Spinal cord (tissue), 10 donors: ENCODE results near the gene MRC2. TPM values are rescaled to one million over a fixed set of nuclear protein-coding genes. Genes with fewer than 3 reads are reported as not detected.

Source experiments
- DNase-seq, 6 donors: peaks; one replicate each; pipeline versions ENCODE4 v3.0.0 to v3.0.0-alpha.2; 2013 to 2015; ENCODE audit warnings: low spot score in 6 of 6, low read depth in 4 of 6
- H3K27ac ChIP-seq: one replicate; pipeline ENCODE4 v1.5.1; 2013; ENCODE audit warnings: low read depth, low read length, control low read depth
- H3K27me3 ChIP-seq: one replicate; pipeline ENCODE4 v1.6.1; 2013; ENCODE audit warnings: low read length; ENCODE audit not compliant: control insufficient read depth, insufficient read depth
- H3K36me3 ChIP-seq: one replicate; pipeline ENCODE4 v1.6.1; 2013; ENCODE audit warnings: low read length; ENCODE audit not compliant: control insufficient read depth, insufficient read depth
- H3K4me1 ChIP-seq: one replicate; pipeline ENCODE4 v1.6.1; 2013; ENCODE audit warnings: low read length; ENCODE audit not compliant: control insufficient read depth, insufficient read depth
- H3K4me3 ChIP-seq: one replicate; pipeline ENCODE4 v1.5.1; 2013; ENCODE audit warnings: low read depth, low read length, control low read depth
- H3K9me3 ChIP-seq: one replicate; pipeline ENCODE4 v1.6.1; 2013; ENCODE audit warnings: low read length; ENCODE audit not compliant: control insufficient read depth, insufficient read depth
- WGBS: methylation state at CpG from one replicate; pipeline ENCODE4 v1.1.5; 2013; ENCODE audit warnings: missing lambda C conversion rate; ENCODE audit not compliant: insufficient coverage; 5-methylcytosine and 5-hydroxymethylcytosine counted together
- polyA plus RNA-seq, 2 donors: library from polyadenylated mRNA; unstranded; fragments of 120-200 nt; gene quantifications; one replicate each; pipeline ENCODE4 v1.2.1, GENCODE V29; 2013; ENCODE audit not compliant: insufficient read length in 2 of 2
- total RNA-seq, 2 donors: library from RNA; depleted of rRNA in 1 of 2; stranded (reverse); fragments of 120-200 nt in 1 of 2; fragments of >200 nt in 1 of 2; gene quantifications; one replicate each; pipeline versions ENCODE4 v1.2.3 to v1.2.4, GENCODE V29; 2013 to 2014
- donor health status: healthy.

The MRC2 gene
- total and polyA plus RNA-seq, 4 donors: 64.4 to 160 (median 79.7) TPM

DNA sequence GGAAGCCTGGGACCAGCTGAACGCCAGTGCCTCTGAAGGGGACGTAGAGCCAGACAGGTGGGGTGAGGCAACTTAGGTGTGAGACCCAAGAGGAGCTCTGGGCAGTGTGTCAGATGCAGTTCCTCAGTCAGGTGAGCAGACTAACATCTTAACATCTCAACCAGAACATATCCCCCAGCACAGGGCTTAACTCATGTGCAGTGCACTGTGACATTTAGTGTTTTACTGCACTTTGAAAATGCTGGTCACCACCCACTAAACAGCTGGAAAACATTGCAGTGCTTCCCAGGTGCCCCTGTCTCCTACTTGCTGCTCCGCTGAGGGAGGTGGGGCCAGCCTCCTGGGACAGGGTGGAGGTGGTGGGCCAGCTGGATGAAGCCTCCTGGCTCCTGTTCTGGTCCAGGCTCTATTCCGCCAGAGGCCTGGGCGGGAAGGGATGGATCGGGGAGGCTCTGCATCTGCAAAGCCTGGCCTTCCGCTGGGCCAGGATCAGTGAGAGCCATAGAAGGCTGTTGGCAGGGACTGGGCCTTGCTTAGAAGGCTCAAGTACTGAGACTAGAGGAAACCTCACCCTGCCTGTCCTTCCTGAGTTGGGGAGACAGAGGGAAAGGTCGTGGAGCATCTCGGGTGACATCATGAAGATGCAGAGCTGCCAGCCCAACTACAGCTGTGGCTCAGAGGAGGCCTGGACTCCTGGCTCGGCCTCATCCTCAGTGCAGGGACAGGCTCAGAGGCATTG is 7.9 kb upstream of the MRC2 start:
- Histone ChIP-seq H3K27me3 (no peaks in the 10 kb centered on the region), H3K36me3 (peaks cover 27% of the 10 kb centered on the region), H3K9me3 (no peaks in the 10 kb centered on the region), H3K4me1 (peaks cover 17% of the 10 kb centered on the region), H3K4me3 (no peak overlapping the region), H3K27ac (peak overlapping the region; percentile 16)
- no peak for DNase-seq
- 82% methylated on average over 10 of the region's 10 CpGs for WGBS

DNA sequence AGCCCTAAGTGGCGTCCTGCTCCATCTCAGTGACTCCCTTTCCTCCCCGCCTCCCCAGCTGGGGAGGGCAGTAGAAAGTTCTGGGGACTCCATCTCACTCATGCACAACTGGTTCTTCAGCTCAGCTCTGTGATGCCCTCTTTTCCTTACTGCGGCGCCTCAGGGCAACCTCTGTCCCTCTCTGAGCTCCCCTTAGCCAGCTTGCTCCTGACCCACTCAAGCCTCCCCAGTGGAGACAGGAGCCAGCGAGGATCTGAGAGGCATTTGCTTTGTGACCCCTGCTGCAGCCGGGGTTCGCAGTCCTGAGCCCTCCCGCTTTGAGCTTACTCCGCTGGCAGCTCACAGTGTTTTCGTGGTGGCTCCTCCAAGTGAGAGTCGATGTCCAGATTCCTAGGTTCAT is 6.2 kb upstream of the MRC2 start:
- H3K27me3 ChIP-seq: no peaks in the 10 kb centered on the region
- H3K9me3 ChIP-seq: no peaks in the 10 kb centered on the region
- WGBS: 94% methylated on average over 10 of the region's 11 CpGs
- no peak overlapping the region for H3K4me3 ChIP-seq
- H3K36me3 ChIP-seq: peaks cover 25% of the 10 kb centered on the region
- no peak overlapping the region for H3K27ac ChIP-seq
- no peak for DNase-seq
- H3K4me1 ChIP-seq: peaks cover 20% of the 10 kb centered on the region

DNA sequence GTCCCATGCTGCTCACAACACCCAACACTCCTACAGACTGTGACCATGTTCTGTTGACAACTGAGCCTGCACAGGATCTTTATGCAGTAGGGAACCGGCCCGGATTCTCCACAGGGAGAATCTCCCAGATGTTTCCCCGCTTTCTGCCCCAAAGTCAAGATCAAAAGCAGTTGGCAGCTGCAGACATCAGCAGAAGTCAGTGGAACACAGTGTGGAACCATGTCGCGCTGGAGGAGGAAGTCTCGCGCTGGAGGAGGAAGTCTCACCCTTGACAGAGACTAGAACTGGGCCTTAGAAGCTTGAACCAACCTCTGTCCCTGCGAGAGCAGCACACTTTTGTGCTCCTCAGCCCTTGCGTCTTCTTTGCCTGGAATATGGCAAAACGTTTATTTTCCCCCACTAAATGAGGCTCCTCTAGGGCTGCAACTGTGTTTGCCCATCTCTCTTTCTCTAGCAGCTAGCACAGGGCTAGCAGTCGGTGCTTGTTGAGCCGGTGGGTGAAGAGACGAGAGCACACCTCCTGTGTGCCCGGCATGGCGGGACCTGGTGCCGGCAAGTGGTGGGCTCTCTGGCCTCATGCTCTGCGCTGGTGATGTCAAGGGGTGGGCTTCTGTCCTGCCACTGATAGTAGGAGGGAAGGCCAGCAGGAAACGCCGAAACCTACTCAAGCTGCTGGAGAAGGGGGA is 2.1 kb upstream of the MRC2 start:
- H3K27me3 ChIP-seq: peaks cover 10% of the 10 kb centered on the region
- no peak for DNase-seq
- peaks cover 5% of the 10 kb centered on the region for H3K36me3 ChIP-seq
- H3K27ac ChIP-seq: no peak overlapping the region
- H3K9me3 ChIP-seq: no peaks in the 10 kb centered on the region
- peaks cover 36% of the 10 kb centered on the region for H3K4me1 ChIP-seq
- WGBS: 90% methylated on average over 19 of the region's 19 CpGs
- no peak overlapping the region for H3K4me3 ChIP-seq

- H3K36me3 ChIP-seq: peaks cover 7% of the 10 kb centered on the region
- no peak for DNase-seq
Observed at GRCh38 chr17:62625870-62626200, 1.6 kb upstream of the MRC2 start.

GRCh38 chr17:62626719-62627218 is 701 bp upstream of the MRC2 start:
- peaks cover 7% of the 10 kb centered on the region for H3K36me3 ChIP-seq
- peaks cover 43% of the 10 kb centered on the region for H3K4me1 ChIP-seq
- WGBS: 6% methylated on average over 14 of the region's 21 CpGs
- peak in 3 of 6 donors; percentile 22 to 74 (median 58) for DNase-seq
- H3K9me3 ChIP-seq: no peaks in the 10 kb centered on the region
- H3K27ac ChIP-seq: peak overlapping the region; percentile 86
- peaks cover 10% of the 10 kb centered on the region for H3K27me3 ChIP-seq
- H3K4me3 ChIP-seq: peak overlapping the region; percentile 61

More at GRCh38 chr17:62625870-62626200, 1.6 kb upstream of the MRC2 start:
- 63% methylated on average over 4 of the region's 4 CpGs for WGBS
- H3K4me1 ChIP-seq: peaks cover 41% of the 10 kb centered on the region
- H3K27me3 ChIP-seq: peaks cover 10% of the 10 kb centered on the region
- no peak overlapping the region for H3K27ac ChIP-seq
- H3K9me3 ChIP-seq: no peaks in the 10 kb centered on the region
- no peak overlapping the region for H3K4me3 ChIP-seq

GRCh38 chr17:62627904-62628633 is 599 bp downstream of the MRC2 start:
- H3K4me1 ChIP-seq: peaks cover 52% of the 10 kb centered on the region
- H3K27me3 ChIP-seq: peaks cover 10% of the 10 kb centered on the region
- H3K9me3 ChIP-seq: no peaks in the 10 kb centered on the region
- H3K4me3 ChIP-seq: peak overlapping the region; percentile 61
- peak overlapping the region; percentile 86 for H3K27ac ChIP-seq
- H3K36me3 ChIP-seq: peaks cover 13% of the 10 kb centered on the region
- peak in 3 of 6 donors; percentile 45 to 83 (median 75) for DNase-seq
- WGBS: under 1% methylated on average over 48 of the region's 61 CpGs

DNA sequence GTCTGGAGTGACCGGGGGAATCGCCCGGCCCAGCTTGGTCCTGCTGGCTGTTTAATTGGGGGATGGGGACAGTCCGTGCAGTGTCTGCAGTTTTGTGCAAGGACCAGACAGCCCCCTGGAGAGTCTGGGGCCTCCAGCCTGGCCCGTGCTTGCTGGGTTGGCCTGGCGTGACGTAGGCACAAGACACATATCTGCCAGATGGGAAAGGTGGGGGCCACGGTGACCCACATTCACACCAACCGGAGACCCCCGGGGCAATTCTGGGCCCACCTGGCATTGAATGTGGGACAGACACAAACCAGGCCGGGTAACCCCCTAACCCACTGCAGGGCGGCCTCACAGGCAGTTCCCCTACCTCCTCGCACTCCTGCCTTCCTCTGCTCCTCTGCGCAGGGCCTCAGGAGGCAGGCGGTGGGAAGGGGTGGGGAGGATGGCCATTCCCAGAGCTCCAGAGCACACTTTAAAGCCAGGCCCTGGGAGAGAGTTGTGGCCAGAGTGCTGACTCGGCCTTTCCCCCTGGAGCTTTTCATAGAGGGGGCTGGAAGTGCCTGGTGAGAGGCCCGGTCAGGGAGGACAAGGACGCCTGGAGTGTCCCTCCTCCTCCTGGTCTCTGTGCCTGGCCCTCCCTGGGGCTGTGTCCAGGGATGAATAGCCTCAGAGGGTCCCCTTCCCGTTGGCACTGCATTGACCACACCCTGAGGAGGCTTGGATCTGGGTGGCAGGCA is 1.5 kb downstream of the MRC2 start:
- no peaks in the 10 kb centered on the region for H3K9me3 ChIP-seq
- H3K4me1 ChIP-seq: peaks cover 52% of the 10 kb centered on the region
- H3K36me3 ChIP-seq: peaks cover 12% of the 10 kb centered on the region
- DNase-seq: peak in 2 of 6 donors; percentile 29 to 60
- peak overlapping the region; percentile 86 for H3K27ac ChIP-seq
- H3K27me3 ChIP-seq: peaks cover 10% of the 10 kb centered on the region
- 17% methylated on average over 15 of the region's 19 CpGs for WGBS
- H3K4me3 ChIP-seq: peak overlapping the region; percentile 61

DNA sequence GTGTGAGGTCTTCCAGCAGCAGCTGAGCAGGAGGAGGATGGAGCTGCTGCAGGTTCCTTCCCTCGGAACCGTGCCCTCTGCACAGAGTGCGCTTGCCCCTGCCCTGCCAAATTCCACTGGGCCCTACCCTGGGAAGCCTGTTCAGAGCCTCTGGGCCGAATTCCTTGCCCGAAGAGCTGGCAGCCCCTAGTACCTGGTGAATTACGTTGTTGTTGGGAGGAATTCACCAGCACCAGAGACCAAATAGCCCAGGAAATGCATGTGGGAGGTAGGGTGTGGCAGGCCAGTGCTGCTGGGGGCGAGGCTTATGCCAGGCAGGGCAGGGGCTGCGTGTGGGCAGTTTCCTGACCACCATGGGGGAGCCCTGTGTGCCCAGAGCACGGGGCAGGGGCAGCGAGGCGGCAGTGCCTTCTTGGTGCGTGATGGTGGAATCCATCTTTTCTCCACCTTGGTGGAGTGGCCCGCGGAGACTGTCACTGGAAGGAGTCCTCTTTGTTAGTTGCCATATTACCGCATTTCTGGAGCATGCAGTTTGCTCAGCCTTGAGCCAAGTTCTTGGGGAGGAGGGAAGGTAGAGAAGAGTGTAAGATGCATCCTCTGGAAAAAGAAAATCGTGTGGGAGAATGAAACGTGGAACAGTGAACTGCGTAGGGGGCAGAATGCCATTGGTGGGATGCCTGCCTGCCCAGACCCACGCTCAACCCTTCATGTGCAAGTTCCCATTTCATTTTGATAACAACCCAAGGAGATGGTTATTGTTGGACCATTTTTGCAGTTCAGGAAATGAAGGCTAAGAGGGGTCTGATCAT is 2.3 kb downstream of the MRC2 start:
- peaks cover 52% of the 10 kb centered on the region for H3K4me1 ChIP-seq
- H3K36me3 ChIP-seq: peaks cover 12% of the 10 kb centered on the region
- DNase-seq: no peak
- H3K4me3 ChIP-seq: peak overlapping the region; percentile 61
- H3K27me3 ChIP-seq: peaks cover 10% of the 10 kb centered on the region
- peak overlapping the region; percentile 86 for H3K27ac ChIP-seq
- WGBS: 81% methylated on average over 11 of the region's 19 CpGs
- H3K9me3 ChIP-seq: no peaks in the 10 kb centered on the region
